ENCODE measurements around the gene MCRIP2.

- TF ChIP-seq CTCF (IDR thresholded peaks at IDR 0.05) = no peak
- TF ChIP-seq POLR2A (IDR thresholded peaks at IDR 0.05) = no peak
Observed at GRCh38 chr16:675884-676564, 34.4 kb downstream of the MCRIP2 start.

Measured in adrenal gland (tissue), 5 donors.